Measurements from ENCODE around the gene PTPRH. TPM values are rescaled to one million over a fixed set of nuclear protein-coding genes. Genes with fewer than 3 reads are reported as not detected.

Gene PTPRH
- total and polyA plus RNA-seq, 9 of the 15 experiments (the other 6 are each of a cell fraction or from before 2014, with no cell fraction given): 0.87 to 34.3 (median 22.7) TPM

DNA sequence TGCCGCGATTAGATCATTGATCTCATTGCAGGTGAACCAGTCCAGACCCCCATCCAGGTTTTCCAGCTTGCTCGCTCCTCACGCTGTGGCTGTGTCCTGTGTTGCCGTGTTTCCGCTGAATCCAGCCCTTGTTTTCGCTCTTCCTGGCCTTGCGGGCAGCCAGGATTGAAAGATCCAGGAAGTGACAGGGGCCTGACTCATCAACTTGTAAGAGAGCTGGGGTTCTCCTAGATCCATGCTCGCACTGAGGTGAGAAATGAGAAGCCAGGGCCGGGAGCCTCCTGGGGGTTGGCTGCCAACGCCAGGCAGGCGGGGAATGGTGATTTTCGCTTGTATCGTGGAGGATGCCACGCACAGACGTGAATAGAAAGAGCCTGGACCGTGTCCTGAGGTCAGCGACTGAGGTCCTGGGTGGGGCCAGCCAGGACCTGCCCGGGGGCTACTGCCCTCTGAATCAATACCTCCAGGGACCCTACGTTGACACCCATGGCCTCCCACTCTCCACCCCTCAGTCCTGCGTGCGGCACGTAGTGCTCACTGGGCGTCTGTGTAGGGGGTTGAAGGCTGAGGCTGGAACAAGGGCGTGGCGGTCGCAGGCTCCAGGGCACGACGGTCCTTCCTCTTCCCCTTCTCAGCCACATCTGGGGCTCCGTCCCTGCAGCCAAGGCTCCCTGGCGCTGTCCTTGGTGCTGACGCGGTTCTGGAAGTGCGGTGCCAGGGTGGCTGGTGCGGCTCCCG lies 7.3 kb upstream of the PTPRH start (continued):
- TF ChIP-seq, protein P1, sequence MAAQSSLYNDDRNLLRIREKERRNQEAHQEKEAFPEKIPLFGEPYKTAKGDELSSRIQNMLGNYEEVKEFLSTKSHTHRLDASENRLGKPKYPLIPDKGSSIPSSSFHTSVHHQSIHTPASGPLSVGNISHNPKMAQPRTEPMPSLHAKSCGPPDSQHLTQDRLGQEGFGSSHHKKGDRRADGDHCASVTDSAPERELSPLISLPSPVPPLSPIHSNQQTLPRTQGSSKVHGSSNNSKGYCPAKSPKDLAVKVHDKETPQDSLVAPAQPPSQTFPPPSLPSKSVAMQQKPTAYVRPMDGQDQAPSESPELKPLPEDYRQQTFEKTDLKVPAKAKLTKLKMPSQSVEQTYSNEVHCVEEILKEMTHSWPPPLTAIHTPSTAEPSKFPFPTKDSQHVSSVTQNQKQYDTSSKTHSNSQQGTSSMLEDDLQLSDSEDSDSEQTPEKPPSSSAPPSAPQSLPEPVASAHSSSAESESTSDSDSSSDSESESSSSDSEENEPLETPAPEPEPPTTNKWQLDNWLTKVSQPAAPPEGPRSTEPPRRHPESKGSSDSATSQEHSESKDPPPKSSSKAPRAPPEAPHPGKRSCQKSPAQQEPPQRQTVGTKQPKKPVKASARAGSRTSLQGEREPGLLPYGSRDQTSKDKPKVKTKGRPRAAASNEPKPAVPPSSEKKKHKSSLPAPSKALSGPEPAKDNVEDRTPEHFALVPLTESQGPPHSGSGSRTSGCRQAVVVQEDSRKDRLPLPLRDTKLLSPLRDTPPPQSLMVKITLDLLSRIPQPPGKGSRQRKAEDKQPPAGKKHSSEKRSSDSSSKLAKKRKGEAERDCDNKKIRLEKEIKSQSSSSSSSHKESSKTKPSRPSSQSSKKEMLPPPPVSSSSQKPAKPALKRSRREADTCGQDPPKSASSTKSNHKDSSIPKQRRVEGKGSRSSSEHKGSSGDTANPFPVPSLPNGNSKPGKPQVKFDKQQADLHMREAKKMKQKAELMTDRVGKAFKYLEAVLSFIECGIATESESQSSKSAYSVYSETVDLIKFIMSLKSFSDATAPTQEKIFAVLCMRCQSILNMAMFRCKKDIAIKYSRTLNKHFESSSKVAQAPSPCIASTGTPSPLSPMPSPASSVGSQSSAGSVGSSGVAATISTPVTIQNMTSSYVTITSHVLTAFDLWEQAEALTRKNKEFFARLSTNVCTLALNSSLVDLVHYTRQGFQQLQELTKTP (IDR thresholded peaks at IDR 0.05; ENCODE audit: low read depth in 1 of 2, partially characterized antibody in 2 of 2): peak; percentile 76 to 98
- TF ChIP-seq ADNP (tag; IDR thresholded peaks at IDR 0.05): no peak
- TF ChIP-seq ZNF444 (CRISPR knock-in tag; IDR thresholded peaks at IDR 0.05): no peak
- TF ChIP-seq, protein P2, sequence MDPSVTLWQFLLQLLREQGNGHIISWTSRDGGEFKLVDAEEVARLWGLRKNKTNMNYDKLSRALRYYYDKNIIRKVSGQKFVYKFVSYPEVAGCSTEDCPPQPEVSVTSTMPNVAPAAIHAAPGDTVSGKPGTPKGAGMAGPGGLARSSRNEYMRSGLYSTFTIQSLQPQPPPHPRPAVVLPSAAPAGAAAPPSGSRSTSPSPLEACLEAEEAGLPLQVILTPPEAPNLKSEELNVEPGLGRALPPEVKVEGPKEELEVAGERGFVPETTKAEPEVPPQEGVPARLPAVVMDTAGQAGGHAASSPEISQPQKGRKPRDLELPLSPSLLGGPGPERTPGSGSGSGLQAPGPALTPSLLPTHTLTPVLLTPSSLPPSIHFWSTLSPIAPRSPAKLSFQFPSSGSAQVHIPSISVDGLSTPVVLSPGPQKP (CRISPR knock-in tag; IDR thresholded peaks at IDR 0.05): no peak
- TF ChIP-seq XRCC4 (IDR thresholded peaks at IDR 0.05; ENCODE audit: extremely low read depth, insufficient read depth, insufficient read length): no peak
- no peak for TF ChIP-seq ZZZ3 (IDR thresholded peaks at IDR 0.05)
- TF ChIP-seq YY1 (IDR thresholded peaks at IDR 0.05; ENCODE audit: borderline replicate concordance in 1 of 3, control insufficient read depth in 1 of 3, extremely low read depth in 1 of 3, insufficient read depth in 3 of 3, insufficient read length in 1 of 3, insufficient replicate concordance in 2 of 3, low read depth in 1 of 3, low read length in 2 of 3): peak in 2 of 3 experiments; percentile 74 to 79
- no peak for TF ChIP-seq ZC3H4 (CRISPR knock-in tag; IDR thresholded peaks at IDR 0.05; ENCODE audit: borderline replicate concordance)
- TF ChIP-seq NFIC (IDR thresholded peaks at IDR 0.05): peak; percentile 59
- no peak for TF ChIP-seq PURB (CRISPR knock-in tag; IDR thresholded peaks at IDR 0.05; ENCODE audit: low read depth)
- no peak for TF ChIP-seq NCOA2 (IDR thresholded peaks at IDR 0.05; ENCODE audit: partially characterized antibody in 2 of 2)
- TF ChIP-seq, protein P3, sequence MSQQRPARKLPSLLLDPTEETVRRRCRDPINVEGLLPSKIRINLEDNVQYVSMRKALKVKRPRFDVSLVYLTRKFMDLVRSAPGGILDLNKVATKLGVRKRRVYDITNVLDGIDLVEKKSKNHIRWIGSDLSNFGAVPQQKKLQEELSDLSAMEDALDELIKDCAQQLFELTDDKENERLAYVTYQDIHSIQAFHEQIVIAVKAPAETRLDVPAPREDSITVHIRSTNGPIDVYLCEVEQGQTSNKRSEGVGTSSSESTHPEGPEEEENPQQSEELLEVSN (IDR thresholded peaks at IDR 0.05; ENCODE audit: borderline replicate concordance in 1 of 2, extremely low read depth in 1 of 2, insufficient read depth in 1 of 2, insufficient read length in 1 of 2, low read depth in 1 of 2, low read length in 1 of 2, poor library complexity in 1 of 2, severe bottlenecking in 1 of 2): peak; percentile 56 to 63
- TF ChIP-seq LARP7 (IDR thresholded peaks at IDR 0.05): no peak
- TF ChIP-seq TCF3 (CRISPR knock-in tag; IDR thresholded peaks at IDR 0.05): peak; percentile 72
- peak; percentile 84 for TF ChIP-seq SMARCE1 (IDR thresholded peaks at IDR 0.05)
- TF ChIP-seq, protein P4, sequence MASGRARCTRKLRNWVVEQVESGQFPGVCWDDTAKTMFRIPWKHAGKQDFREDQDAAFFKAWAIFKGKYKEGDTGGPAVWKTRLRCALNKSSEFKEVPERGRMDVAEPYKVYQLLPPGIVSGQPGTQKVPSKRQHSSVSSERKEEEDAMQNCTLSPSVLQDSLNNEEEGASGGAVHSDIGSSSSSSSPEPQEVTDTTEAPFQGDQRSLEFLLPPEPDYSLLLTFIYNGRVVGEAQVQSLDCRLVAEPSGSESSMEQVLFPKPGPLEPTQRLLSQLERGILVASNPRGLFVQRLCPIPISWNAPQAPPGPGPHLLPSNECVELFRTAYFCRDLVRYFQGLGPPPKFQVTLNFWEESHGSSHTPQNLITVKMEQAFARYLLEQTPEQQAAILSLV (tag; IDR thresholded peaks at IDR 0.05): no peak
- no peak for TF ChIP-seq ZNF785 (CRISPR knock-in tag; IDR thresholded peaks at IDR 0.05)
- peak; percentile 97 to 99 for TF ChIP-seq FOXK2 (conservative IDR thresholded peaks at IDR 0.05 in 1 of 2, IDR thresholded peaks at IDR 0.05 in 1 of 2; ENCODE audit: low read depth in 2 of 2)
- no peak for TF ChIP-seq ZNF445 (CRISPR knock-in tag; IDR thresholded peaks at IDR 0.05; ENCODE audit: low read depth)
- TF ChIP-seq ZNF274 (IDR thresholded peaks at IDR 0.05; ENCODE audit: borderline replicate concordance, low read depth, low read length): no peak

All from K562 (cell line).